HepG2 (cell line): ENCODE data around the gene EIF2B1. TPM values are rescaled to one million over a fixed set of nuclear protein-coding genes. Genes with fewer than 3 reads are reported as not detected.
A peak's percentile ranks its signal among the peaks of the same experiment; 100 is the strongest.

Source experiments
- CREB1 ChIP-seq, 2 experiments: fragments of 450-650 bp in 1 of 2; IDR thresholded peaks; 2 replicates each; pipeline ENCODE4 v1.6.1; 2016 to 2017; ENCODE audit warnings: control low read depth in 1 of 2, mild to moderate bottlenecking in 1 of 2, missing compliant biosample characterization in 1 of 2, missing genetic modification characterization in 1 of 2
- KMT2B ChIP-seq: IDR thresholded peaks from 2 replicates; pipeline ENCODE4 v1.6.1; 2016; ENCODE audit warnings: missing genetic modification reagents, missing compliant biosample characterization
- MAFF ChIP-seq: IDR thresholded peaks from 2 replicates; pipeline ENCODE4 v1.6.1; 2011; ENCODE audit warnings: low read depth, low read length, improper control_type of control experiment
- MAFG ChIP-seq: sonication (generic); formaldehyde crosslinking; IDR thresholded peaks from 2 replicates; pipeline ENCODE4 v1.5.1; 2020; ENCODE audit warnings: mild to moderate bottlenecking, missing genetic modification reagents
- MBNL3 ChIP-seq: fragments of 250-450 bp; sonication (Bioruptor Pico); conservative IDR thresholded peaks from 2 replicates; pipeline ENCODE4 v1.8.0; 2022; ENCODE audit warnings: mild to moderate bottlenecking, inconsistent platforms
- PAWR ChIP-seq: sonication (generic); formaldehyde crosslinking; IDR thresholded peaks from 2 replicates; pipeline ENCODE4 v1.4.0; 2020; ENCODE audit warnings: missing genetic modification reagents, mild to moderate bottlenecking, borderline replicate concordance
- PHF21A ChIP-seq: sonication (generic); formaldehyde crosslinking; IDR thresholded peaks from 2 replicates; pipeline ENCODE4 v1.5.0; 2020; ENCODE audit warnings: mild to moderate bottlenecking, missing genetic modification reagents
- SMC3 ChIP-seq: IDR thresholded peaks from 2 replicates; pipeline ENCODE4 v1.6.1; 2011; ENCODE audit warnings: low read length, improper control_type of control experiment
- SP2 ChIP-seq: sonication (generic); formaldehyde crosslinking; IDR thresholded peaks from 2 replicates; pipeline ENCODE4 v1.5.1; 2020; ENCODE audit warnings: mild to moderate bottlenecking, missing genetic modification reagents
- TEAD3 ChIP-seq: optimal IDR thresholded peaks from 2 replicates; pipeline ENCODE3; 2016; ENCODE audit warnings: borderline replicate concordance
- ZBTB49 ChIP-seq: sonication (generic); formaldehyde crosslinking; IDR thresholded peaks from 2 replicates; pipeline ENCODE4 v1.4.0; 2020; ENCODE audit warnings: missing genetic modification reagents, borderline replicate concordance
- ZNF234 ChIP-seq: sonication (generic); formaldehyde crosslinking; conservative IDR thresholded peaks from 2 replicates; pipeline ENCODE4 v1.5.1; 2020; ENCODE audit warnings: mild to moderate bottlenecking, missing genetic modification reagents
- ZNF33A ChIP-seq: sonication (generic); formaldehyde crosslinking; IDR thresholded peaks from 2 replicates; pipeline ENCODE4 v1.5.1; 2020; ENCODE audit warnings: missing genetic modification reagents, mild to moderate bottlenecking, moderate library complexity, borderline replicate concordance
- ZNF577 ChIP-seq: sonication (generic); formaldehyde crosslinking; IDR thresholded peaks from 2 replicates; pipeline ENCODE4 v1.4.0; 2020; ENCODE audit warnings: mild to moderate bottlenecking, low read depth, missing genetic modification reagents, borderline replicate concordance
- ZNF777 ChIP-seq: sonication (generic); formaldehyde crosslinking; IDR thresholded peaks from 2 replicates; pipeline ENCODE4 v1.4.0; 2020; ENCODE audit warnings: missing genetic modification reagents
- ZNF782 ChIP-seq: sonication (generic); formaldehyde crosslinking; IDR thresholded peaks from 2 replicates; pipeline ENCODE4 v1.4.0; 2020; ENCODE audit warnings: missing genetic modification reagents, mild to moderate bottlenecking, borderline replicate concordance
- polyA plus RNA-seq, 8 experiments: library from polyadenylated mRNA; depleted of rRNA in 3 of 8; stranded (reverse) in 7 of 8; unstranded in 1 of 8; fragments of >200 nt; fragmentation: Illumina TruSeq in 4 of 8; extraction: Trizol in 4 of 8; gene quantifications; 2 replicates each; pipeline versions ENCODE4 v1.2.1 to v1.2.3, GENCODE V29; 2011 to 2016; ENCODE audit warnings: low read depth in 4 of 8, missing spikeins in 1 of 8, mixed read lengths in 1 of 8; ENCODE audit not compliant: insufficient read depth in 1 of 8
- total RNA-seq, 5 experiments: library from RNA; depleted of rRNA; stranded (reverse); fragments of >200 nt; fragmentation: Illumina TruSeq; extraction: Trizol; gene quantifications; 2 replicates each; pipeline ENCODE4 v1.2.3, GENCODE V29; 2016; ENCODE audit warnings: low read depth in 1 of 5
- TF ChIP-seq, protein P1 (sequence below): sonication (generic); formaldehyde crosslinking; IDR thresholded peaks from 2 replicates; pipeline ENCODE4 v1.5.1; 2020; ENCODE audit warnings: mild to moderate bottlenecking, missing genetic modification reagents
- TF ChIP-seq, protein P2 (sequence below): sonication (generic); formaldehyde crosslinking; IDR thresholded peaks from 2 replicates; pipeline ENCODE4 v1.5.1; 2020; ENCODE audit warnings: mild to moderate bottlenecking, missing genetic modification reagents, borderline replicate concordance

Gene EIF2B1
- total and polyA plus RNA-seq, 2 of the 13 experiments (the other 11 are each of a cell fraction or from before 2014, with no cell fraction given): 18.7 to 37.4 TPM

DNA sequence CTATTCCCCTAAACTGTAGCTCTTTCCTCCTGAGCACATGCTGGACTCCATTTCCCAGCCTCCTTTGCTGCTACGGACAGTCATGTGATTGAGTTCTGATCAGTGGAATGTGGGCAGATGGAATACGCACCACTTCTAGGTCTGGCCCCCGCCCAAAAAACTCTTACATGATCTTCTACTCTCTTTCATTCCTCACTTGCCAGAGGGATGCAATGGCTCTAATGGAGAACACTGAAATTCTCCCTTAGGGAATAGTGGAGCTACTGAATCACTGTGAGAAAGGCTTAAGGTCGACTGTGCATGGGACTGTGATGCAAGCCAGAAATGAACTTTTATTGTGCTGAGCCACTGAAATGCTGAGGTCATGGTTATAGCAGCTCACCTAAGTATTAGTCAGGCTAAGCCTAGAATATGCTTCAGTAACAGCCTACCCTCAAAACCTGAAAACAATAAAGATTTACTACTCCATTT lies 62.1 kb downstream of the EIF2B1 start (continued):
- TF ChIP-seq ZBTB49: no peak
- peak; percentile 93 for TF ChIP-seq TEAD3 (CRISPR knock-in tag)
- TF ChIP-seq SMC3: no peak
- no peak for TF ChIP-seq KMT2B (CRISPR knock-in tag)
- 0 out of 2 replicates have a peak, but pooled peaks have one; percentile 13 for TF ChIP-seq MAFG (CRISPR knock-in tag)
- no peak for TF ChIP-seq SP2 (CRISPR knock-in tag)
- no peak for TF ChIP-seq ZNF33A (CRISPR knock-in tag)
- peak; percentile 41; the same call in 1 of the 2 replicates for TF ChIP-seq PHF21A (CRISPR knock-in tag)
- no peak for TF ChIP-seq ZNF782 (CRISPR knock-in tag)
- TF ChIP-seq, protein P1, sequence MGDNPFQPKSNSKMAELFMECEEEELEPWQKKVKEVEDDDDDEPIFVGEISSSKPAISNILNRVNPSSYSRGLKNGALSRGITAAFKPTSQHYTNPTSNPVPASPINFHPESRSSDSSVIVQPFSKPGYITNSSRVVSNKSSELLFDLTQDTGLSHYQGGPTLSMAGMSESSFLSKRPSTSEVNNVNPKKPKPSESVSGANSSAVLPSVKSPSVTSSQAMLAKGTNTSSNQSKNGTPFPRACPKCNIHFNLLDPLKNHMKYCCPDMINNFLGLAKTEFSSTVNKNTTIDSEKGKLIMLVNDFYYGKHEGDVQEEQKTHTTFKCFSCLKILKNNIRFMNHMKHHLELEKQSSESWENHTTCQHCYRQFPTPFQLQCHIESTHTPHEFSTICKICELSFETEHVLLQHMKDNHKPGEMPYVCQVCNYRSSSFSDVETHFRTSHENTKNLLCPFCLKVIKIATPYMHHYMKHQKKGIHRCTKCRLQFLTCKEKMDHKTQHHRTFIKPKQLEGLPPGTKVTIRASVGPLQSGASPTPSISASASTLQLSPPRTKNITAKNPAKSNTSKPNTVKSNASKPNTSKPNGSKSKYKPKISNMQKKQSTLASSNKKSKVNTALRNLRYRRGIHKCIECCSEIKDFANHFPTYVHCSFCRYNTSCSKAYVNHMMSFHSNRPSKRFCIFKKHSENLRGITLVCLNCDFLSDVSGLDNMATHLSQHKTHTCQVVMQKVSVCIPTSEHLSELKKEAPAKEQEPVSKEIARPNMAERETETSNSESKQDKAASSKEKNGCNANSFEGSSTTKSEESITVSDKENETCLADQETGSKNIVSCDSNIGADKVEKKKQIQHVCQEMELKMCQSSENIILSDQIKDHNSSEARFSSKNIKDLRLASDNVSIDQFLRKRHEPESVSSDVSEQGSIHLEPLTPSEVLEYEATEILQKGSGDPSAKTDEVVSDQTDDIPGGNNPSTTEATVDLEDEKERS (CRISPR knock-in tag): 0 out of 2 replicates have a peak, but pooled peaks have one; percentile 33
- TF ChIP-seq ZNF577 (CRISPR knock-in tag): no peak
- TF ChIP-seq PAWR (CRISPR knock-in tag): no peak
- TF ChIP-seq, protein P2, sequence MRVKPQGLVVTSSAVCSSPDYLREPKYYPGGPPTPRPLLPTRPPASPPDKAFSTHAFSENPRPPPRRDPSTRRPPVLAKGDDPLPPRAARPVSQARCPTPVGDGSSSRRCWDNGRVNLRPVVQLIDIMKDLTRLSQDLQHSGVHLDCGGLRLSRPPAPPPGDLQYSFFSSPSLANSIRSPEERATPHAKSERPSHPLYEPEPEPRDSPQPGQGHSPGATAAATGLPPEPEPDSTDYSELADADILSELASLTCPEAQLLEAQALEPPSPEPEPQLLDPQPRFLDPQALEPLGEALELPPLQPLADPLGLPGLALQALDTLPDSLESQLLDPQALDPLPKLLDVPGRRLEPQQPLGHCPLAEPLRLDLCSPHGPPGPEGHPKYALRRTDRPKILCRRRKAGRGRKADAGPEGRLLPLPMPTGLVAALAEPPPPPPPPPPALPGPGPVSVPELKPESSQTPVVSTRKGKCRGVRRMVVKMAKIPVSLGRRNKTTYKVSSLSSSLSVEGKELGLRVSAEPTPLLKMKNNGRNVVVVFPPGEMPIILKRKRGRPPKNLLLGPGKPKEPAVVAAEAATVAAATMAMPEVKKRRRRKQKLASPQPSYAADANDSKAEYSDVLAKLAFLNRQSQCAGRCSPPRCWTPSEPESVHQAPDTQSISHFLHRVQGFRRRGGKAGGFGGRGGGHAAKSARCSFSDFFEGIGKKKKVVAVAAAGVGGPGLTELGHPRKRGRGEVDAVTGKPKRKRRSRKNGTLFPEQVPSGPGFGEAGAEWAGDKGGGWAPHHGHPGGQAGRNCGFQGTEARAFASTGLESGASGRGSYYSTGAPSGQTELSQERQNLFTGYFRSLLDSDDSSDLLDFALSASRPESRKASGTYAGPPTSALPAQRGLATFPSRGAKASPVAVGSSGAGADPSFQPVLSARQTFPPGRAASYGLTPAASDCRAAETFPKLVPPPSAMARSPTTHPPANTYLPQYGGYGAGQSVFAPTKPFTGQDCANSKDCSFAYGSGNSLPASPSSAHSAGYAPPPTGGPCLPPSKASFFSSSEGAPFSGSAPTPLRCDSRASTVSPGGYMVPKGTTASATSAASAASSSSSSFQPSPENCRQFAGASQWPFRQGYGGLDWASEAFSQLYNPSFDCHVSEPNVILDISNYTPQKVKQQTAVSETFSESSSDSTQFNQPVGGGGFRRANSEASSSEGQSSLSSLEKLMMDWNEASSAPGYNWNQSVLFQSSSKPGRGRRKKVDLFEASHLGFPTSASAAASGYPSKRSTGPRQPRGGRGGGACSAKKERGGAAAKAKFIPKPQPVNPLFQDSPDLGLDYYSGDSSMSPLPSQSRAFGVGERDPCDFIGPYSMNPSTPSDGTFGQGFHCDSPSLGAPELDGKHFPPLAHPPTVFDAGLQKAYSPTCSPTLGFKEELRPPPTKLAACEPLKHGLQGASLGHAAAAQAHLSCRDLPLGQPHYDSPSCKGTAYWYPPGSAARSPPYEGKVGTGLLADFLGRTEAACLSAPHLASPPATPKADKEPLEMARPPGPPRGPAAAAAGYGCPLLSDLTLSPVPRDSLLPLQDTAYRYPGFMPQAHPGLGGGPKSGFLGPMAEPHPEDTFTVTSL (CRISPR knock-in tag): no peak
- no peak for TF ChIP-seq ZNF234 (CRISPR knock-in tag)
- no peak for TF ChIP-seq CREB1 (IDR thresholded peaks at IDR 0.05)
- peak; percentile 62 for TF ChIP-seq CREB1 (CRISPR knock-in tag; IDR thresholded peaks at IDR 0.05)
- no peak for TF ChIP-seq MBNL3 (CRISPR knock-in tag)
- TF ChIP-seq ZNF777: 0 out of 2 replicates have a peak, but pooled peaks have one; percentile 4
- peak; percentile 53; the same call in 1 of the 2 replicates for TF ChIP-seq MAFF
